ENCODE data around the gene SEMA6A.

SEMA6A gene

DNA sequence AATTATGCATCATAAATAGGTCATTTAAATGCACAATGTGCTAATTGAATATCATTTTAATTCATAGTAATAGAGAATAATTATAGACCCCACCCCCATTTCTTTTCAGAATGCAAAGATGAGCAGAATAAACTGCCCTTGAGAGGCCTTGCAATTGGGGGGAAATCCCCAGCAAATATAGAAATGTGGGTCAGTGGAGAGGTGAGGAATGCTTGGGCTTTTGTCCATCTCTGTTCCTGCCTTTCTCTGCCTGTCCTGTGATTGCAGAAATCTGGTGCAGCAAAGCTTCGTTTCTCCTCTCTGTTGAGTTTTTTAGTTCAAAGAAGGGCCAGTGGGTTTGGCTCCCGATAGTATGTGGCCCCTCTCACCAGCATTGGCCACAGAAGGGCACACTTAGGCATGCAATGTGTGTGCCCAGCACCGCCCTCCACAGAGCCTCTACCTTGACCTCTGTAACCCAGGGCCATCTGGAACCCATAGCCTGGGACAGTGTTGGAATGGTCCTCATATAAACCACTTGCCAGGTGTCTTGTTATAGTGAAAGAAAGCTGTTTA is 164.2 kb downstream of the SEMA6A start:
- no peak overlapping the region for H3K4me3 Mint-ChIP-seq
- H3K27ac Mint-ChIP-seq: no peak overlapping the region
- H3K36me3 Mint-ChIP-seq (ENCODE audit: low read depth): no peaks in the 10 kb centered on the region
- no peaks in the 10 kb centered on the region for H3K4me1 Mint-ChIP-seq (ENCODE audit: low read depth)
- no peaks in the 10 kb centered on the region for H3K27me3 Mint-ChIP-seq (ENCODE audit: low read depth)
- H3K9me3 Mint-ChIP-seq: no peaks in the 10 kb centered on the region

DNA sequence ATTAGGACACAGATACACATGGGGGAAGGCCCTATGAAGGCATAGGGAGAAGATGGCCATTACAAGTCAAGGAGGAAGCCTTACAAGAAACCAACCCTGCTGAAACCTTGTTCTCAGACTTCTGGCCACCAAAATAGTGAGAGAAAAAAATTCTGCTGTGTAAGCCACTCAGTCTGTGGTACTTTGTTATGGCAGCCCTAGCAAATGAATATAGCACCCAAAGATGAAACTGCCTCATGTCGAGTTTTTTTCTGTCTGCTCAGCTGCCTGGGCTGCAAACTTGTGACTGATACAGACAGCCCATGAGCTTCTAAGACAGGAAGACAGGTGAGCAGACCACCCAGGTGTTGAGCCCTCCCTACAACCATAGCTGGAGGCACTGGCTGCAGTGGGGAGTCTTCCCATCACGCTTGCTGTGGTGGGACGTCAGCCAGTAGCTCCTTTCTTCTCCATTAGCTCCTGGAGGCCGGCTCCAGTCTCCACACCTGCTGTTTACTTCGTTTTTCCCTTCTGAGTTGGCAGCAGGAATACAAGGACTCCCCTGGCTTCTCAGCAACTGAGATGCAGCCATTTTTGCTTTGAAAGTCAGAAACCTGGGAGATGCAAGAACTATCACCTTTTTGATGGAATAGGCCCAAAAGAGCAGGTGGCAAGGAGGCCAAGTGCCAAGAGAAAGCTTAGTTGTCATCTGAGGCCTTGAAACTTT is 164.9 kb downstream of the SEMA6A start:
- H3K9me3 Mint-ChIP-seq: no peaks in the 10 kb centered on the region
- no peak overlapping the region for H3K4me3 Mint-ChIP-seq
- no peaks in the 10 kb centered on the region for H3K4me1 Mint-ChIP-seq (ENCODE audit: low read depth)
- no peaks in the 10 kb centered on the region for H3K36me3 Mint-ChIP-seq (ENCODE audit: low read depth)
- no peaks in the 10 kb centered on the region for H3K27me3 Mint-ChIP-seq (ENCODE audit: low read depth)
- H3K27ac Mint-ChIP-seq: no peak overlapping the region

DNA sequence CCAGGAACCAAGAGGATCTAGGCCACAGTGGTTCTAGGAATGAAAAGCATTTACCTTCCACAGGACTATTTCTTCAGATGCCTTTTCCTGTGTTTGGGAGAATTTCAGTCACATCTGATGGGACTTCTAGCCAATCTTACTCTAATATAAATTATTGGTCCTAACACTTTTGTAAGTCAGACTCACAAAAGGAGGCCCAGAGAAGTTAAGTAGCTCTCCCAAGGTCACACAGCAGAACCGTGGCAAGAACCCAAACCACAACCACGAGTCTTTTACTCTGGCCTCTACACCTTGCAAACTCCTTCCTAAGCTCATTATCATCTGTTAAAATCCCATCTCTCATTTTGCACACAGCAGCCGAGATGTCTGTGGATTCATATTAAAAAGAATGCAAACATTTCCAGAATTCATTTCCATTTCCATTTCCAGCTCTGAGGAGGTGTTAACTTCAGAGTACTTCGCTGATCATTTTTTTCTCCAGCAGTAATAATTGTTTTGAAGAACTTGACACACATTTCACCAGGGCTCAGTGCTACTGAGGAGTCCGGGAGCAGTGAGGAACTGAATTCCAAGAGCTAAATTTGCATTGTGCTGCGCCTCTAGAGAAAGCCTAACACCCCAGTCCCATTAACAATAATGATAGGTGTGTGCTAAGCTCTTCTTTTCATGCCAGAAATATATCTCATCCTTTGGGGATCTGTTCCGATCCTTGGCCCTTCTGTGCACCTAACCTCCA is 168.1 kb downstream of the SEMA6A start:
- H3K27me3 Mint-ChIP-seq (ENCODE audit: low read depth): no peaks in the 10 kb centered on the region
- no peaks in the 10 kb centered on the region for H3K9me3 Mint-ChIP-seq
- no peak overlapping the region for H3K4me3 Mint-ChIP-seq
- no peak overlapping the region for H3K27ac Mint-ChIP-seq
- no peaks in the 10 kb centered on the region for H3K36me3 Mint-ChIP-seq (ENCODE audit: low read depth)
- H3K4me1 Mint-ChIP-seq (ENCODE audit: low read depth): no peaks in the 10 kb centered on the region

DNA sequence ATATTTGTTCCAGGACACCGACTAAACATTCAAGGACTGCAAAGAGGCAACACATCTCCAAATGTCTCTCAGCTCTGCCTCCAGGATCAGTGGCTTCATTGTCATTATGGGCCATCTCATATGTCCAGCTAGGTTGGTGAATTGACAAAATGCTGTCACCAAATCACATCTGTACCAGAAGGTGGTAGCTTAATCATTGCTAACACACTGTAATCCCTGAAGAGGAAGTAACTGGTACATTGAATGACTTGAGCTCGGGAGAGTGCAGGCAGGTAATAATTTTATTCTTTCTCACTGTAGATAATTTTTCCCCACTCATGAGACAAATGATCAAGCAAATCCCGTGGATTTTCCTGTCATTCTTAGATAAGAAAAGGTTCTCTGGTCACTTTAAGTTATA is 169.8 kb downstream of the SEMA6A start:
- Mint-ChIP-seq H3K9me3 (no peaks in the 10 kb centered on the region), H3K27me3 (ENCODE audit: low read depth) (no peaks in the 10 kb centered on the region), H3K4me3 (no peak overlapping the region), H3K27ac (no peak overlapping the region), H3K36me3 (ENCODE audit: low read depth) (no peaks in the 10 kb centered on the region), H3K4me1 (ENCODE audit: low read depth) (no peaks in the 10 kb centered on the region)

DNA sequence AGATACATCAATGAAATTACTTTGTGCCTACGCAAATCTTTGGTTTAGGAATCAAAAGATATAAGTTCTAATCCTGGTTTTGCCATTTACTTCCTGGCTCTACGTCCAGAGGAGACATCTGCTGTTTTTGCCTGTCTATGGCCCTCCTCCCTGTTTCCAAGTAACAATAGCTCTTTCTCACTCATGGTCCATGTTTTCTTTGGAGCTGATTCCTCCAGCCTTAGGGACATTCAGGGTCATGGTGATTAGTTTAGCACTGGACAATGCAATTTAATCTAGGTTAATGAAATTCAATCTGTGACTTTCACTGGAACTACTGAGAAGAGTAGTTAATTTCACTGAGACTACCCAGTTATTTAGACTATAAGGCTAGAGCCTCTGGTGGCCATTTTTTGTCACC is 170.6 kb downstream of the SEMA6A start:
- Mint-ChIP-seq H3K9me3 (no peaks in the 10 kb centered on the region), H3K4me1 (ENCODE audit: low read depth) (no peaks in the 10 kb centered on the region), H3K27ac (no peak overlapping the region), H3K4me3 (no peak overlapping the region), H3K36me3 (ENCODE audit: low read depth) (no peaks in the 10 kb centered on the region), H3K27me3 (ENCODE audit: low read depth) (no peaks in the 10 kb centered on the region)

DNA sequence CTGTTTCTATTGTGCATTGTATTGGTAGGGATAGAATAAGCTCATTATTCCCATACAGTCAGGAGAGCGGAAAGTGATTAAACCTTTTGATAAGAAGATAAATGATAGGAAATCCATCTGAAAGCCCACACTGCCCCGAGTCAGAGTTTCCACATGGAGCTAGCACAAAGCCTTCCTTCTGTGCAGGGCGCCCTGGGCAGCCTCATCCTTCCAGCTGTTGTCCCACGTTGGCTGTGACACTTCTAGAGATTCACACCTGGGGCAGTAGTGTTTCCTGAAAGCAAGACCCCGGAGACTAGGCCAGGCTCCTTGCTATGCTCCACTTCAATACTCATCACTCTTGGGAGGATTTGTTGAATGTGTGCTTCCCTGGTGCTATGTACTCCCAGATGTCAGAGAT is 172.4 kb downstream of the SEMA6A start:
- no peaks in the 10 kb centered on the region for H3K4me1 Mint-ChIP-seq (ENCODE audit: low read depth)
- H3K4me3 Mint-ChIP-seq: no peak overlapping the region
- H3K27me3 Mint-ChIP-seq (ENCODE audit: low read depth): no peaks in the 10 kb centered on the region
- H3K27ac Mint-ChIP-seq: no peak overlapping the region
- H3K9me3 Mint-ChIP-seq: no peaks in the 10 kb centered on the region
- no peaks in the 10 kb centered on the region for H3K36me3 Mint-ChIP-seq (ENCODE audit: low read depth)

DNA sequence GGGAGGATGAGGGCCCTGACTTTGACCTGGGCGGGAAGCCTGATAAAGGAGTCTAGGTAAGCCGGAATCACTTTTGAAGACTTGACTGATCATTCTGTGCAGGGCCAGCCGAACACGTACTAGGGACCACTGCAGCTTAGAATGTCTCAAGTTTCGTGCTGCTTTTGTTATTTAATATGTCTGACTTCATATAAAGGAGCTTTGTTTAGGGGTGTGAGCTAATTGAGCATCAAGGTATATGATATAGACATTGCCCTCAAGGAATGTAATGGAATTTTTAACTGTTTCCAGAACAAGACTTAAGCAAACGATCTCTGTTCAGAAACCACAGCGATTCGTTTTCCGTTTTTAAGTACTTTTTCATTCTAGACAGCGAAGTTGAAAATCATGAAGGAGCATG is 173.0 kb downstream of the SEMA6A start:
- H3K4me1 Mint-ChIP-seq (ENCODE audit: low read depth): no peaks in the 10 kb centered on the region
- H3K9me3 Mint-ChIP-seq: no peaks in the 10 kb centered on the region
- H3K4me3 Mint-ChIP-seq: no peak overlapping the region
- no peak overlapping the region for H3K27ac Mint-ChIP-seq
- H3K36me3 Mint-ChIP-seq (ENCODE audit: low read depth): no peaks in the 10 kb centered on the region
- no peaks in the 10 kb centered on the region for H3K27me3 Mint-ChIP-seq (ENCODE audit: low read depth)

DNA sequence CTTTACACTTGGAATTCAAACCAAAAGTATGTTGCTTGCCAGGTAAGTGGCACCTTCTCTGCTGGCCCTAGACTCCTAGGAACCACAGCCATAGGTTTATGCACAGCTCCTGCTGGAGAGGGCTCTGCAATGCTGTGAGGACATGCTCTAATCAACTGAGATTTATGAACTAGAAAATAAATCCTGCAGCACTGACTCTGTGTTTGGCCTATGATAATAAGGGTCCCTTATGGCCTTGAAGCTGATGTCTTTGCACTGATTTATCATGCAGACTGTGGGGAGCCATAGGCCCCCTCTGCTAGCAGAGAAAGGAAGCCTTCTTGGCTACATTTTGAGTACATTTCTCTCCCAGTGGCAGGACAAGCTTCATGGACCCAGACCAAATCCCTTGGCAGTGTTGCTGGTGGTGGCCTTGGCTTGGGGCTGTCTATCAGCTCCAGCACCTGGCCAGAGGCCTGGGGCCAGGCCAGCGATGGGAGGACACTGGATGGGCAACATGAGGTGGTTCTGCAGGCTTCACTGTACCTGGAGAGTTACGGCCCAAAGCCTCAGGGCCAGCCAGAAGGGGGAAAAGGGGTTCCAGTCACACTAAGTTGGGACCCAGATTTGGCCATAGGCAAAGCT is 178.0 kb downstream of the SEMA6A start:
- Mint-ChIP-seq H3K27ac (no peak overlapping the region), H3K36me3 (ENCODE audit: low read depth) (no peaks in the 10 kb centered on the region), H3K4me1 (ENCODE audit: low read depth) (no peaks in the 10 kb centered on the region), H3K4me3 (no peak overlapping the region), H3K9me3 (no peaks in the 10 kb centered on the region), H3K27me3 (ENCODE audit: low read depth) (no peaks in the 10 kb centered on the region)

DNA sequence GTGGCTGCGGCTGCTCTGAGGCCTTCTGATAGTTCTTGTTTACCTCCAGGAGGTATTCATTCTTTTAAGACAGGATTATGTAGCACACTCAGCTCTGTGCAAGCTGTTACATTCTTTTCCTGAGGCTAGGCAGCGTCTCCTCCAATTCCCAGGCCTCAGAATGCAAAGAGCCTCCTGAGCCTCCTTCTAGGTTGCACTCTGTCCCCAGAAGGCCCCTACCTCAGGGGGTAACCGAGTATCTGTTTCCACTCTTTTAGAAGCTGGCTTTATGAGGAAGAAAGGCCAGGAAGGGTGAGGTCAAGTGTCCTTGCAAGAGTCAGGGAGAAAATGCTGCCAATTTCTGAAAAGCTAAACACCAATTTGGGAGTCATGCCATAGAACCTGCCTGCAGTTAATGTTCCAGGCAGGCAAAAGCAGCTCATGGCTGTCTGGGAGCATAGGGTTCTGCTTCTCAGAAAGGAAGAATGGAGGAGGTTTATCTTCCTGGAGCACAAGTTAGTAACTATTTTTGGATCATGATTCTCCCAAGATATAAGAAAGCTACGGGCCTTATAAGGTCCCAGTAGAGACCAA is 178.9 kb downstream of the SEMA6A start:
- H3K4me3 Mint-ChIP-seq: no peak overlapping the region
- no peaks in the 10 kb centered on the region for H3K27me3 Mint-ChIP-seq (ENCODE audit: low read depth)
- H3K9me3 Mint-ChIP-seq: no peaks in the 10 kb centered on the region
- H3K36me3 Mint-ChIP-seq (ENCODE audit: low read depth): no peaks in the 10 kb centered on the region
- H3K4me1 Mint-ChIP-seq (ENCODE audit: low read depth): no peaks in the 10 kb centered on the region
- H3K27ac Mint-ChIP-seq: no peak overlapping the region

DNA sequence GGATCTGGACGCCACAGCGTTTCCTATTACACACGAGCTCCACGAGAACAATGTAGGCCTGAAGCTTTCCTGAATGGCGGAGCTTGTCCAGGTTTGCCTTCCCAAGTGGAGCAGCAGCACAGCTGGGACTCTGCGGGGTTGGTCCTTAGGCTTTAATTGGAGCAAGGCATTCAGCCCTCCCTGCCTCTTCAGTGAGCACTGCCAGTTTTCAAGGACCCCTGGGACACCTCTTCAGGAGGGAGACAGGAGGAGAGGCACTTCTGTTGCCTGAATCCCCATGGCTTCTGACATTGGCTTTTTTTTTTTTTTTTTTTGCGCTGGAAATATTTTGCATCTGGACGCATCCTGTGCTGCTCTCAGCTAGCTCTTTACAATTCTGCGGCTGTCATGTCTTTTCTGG is 179.4 kb downstream of the SEMA6A start:
- Mint-ChIP-seq H3K36me3 (ENCODE audit: low read depth) (no peaks in the 10 kb centered on the region), H3K27me3 (ENCODE audit: low read depth) (no peaks in the 10 kb centered on the region), H3K27ac (no peak overlapping the region)

DNA sequence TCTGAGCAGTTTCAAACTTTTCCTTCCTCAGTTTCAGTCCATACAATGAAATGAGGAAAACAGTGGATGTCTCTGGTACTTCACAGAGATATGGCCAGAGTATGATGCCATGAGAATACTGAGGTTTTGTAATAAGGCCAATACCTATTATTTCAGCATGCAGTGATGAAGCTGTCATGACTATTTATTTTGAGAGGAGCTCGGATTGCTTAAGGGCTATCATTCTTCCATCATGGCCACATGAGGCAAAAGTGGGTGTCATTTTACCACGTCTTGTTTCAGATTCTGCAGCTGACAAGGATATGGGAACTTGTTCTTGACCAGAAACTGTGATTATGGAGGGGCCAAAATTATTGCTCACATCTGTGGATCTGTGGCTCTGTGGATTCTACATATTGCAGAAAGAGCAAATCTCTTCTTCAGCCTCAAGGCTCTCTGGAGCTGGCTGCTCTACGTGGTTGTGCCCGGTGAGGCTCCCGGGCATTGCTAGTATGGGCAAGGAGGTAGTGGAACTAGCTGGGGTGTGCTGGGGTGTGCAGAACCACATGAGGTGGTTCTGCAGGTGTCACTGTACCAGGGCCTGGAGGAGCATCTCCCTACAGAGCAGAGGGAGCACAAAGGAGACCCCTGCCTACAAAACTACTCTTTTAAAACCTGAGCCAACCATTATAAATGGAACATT is 180.3 kb downstream of the SEMA6A start:
- Mint-ChIP-seq H3K36me3 (ENCODE audit: low read depth) (no peaks in the 10 kb centered on the region), H3K27ac (no peak overlapping the region), H3K9me3 (no peaks in the 10 kb centered on the region), H3K4me3 (no peak overlapping the region), H3K4me1 (ENCODE audit: low read depth) (no peaks in the 10 kb centered on the region), H3K27me3 (ENCODE audit: low read depth) (no peaks in the 10 kb centered on the region)

More for the DNA sequence above, 179.4 kb downstream of the SEMA6A start:
- H3K4me3 Mint-ChIP-seq: no peak overlapping the region
- no peaks in the 10 kb centered on the region for H3K4me1 Mint-ChIP-seq (ENCODE audit: low read depth)
- H3K9me3 Mint-ChIP-seq: no peaks in the 10 kb centered on the region
